ENCODE measurements around the gene PFDN4. TPM values are rescaled to one million over a fixed set of nuclear protein-coding genes. Genes with fewer than 3 reads are reported as not detected.
A peak's percentile ranks its signal among the peaks of the same experiment; 100 is the strongest.

PFDN4 gene
- total RNA-seq, 4 donors from 2014 or later, result 60.0 to 108 (median 85.1) TPM

DNA sequence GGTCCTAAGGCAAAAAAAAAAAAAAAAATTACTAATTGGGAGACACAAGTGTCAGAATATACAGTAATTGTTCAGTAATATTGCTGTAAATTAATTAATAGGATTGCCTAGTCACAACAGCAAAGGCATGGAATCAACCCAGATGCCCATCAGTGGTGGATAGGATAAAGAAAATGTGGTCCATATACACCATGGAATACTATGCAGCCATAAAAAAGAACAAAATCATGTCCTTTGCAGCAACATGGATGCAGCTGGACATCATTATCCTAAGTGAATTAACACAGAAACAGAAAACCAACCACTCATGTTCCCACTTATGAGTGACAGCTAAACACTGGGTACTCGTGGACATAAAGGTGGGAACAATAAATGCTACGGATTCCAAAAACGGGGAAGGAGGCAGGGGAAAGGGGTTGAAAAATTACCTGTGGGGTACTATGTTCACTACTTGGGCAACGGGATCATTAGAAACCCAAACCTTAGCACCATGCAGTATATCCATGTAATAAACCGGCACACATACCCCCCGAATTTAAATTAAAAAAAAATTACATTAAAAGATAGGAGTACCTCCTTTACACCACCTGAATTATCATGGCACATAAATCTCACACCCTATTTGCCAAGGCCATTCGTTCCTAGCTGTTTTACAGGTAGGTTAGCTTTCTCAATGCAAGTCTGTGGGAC lies 689 bp upstream of the PFDN4 start:
- Histone ChIP-seq H3K4me3 (peak overlapping the region; percentile 61 to 95 (median 93)), H3K27ac (peak overlapping the region; percentile 90 to 100 (median 98)), H3K9me3 (no peaks in the 10 kb centered on the region), H3K27me3 (no peaks in the 10 kb centered on the region), H3K4me1 (peaks cover 0 to 38% (median 9%) of the 10 kb centered on the region in 4 donors), H3K36me3 (peaks cover 0 to 12% (median 0%) of the 10 kb centered on the region in 3 donors)
- WGBS, 2 donors, result 53 to 57% methylated on average over 7 of the region's 7 CpGs
- DNase-seq (ENCODE audit: low spot score in 2 of 2), result no peak
- TF ChIP-seq EP300 (IDR thresholded peaks at IDR 0.05) (no peak), POLR2A (IDR thresholded peaks at IDR 0.05) (no peak)
- TF ChIP-seq, protein P1, sequence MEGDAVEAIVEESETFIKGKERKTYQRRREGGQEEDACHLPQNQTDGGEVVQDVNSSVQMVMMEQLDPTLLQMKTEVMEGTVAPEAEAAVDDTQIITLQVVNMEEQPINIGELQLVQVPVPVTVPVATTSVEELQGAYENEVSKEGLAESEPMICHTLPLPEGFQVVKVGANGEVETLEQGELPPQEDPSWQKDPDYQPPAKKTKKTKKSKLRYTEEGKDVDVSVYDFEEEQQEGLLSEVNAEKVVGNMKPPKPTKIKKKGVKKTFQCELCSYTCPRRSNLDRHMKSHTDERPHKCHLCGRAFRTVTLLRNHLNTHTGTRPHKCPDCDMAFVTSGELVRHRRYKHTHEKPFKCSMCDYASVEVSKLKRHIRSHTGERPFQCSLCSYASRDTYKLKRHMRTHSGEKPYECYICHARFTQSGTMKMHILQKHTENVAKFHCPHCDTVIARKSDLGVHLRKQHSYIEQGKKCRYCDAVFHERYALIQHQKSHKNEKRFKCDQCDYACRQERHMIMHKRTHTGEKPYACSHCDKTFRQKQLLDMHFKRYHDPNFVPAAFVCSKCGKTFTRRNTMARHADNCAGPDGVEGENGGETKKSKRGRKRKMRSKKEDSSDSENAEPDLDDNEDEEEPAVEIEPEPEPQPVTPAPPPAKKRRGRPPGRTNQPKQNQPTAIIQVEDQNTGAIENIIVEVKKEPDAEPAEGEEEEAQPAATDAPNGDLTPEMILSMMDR (IDR thresholded peaks at IDR 0.05), result no peak

DNA sequence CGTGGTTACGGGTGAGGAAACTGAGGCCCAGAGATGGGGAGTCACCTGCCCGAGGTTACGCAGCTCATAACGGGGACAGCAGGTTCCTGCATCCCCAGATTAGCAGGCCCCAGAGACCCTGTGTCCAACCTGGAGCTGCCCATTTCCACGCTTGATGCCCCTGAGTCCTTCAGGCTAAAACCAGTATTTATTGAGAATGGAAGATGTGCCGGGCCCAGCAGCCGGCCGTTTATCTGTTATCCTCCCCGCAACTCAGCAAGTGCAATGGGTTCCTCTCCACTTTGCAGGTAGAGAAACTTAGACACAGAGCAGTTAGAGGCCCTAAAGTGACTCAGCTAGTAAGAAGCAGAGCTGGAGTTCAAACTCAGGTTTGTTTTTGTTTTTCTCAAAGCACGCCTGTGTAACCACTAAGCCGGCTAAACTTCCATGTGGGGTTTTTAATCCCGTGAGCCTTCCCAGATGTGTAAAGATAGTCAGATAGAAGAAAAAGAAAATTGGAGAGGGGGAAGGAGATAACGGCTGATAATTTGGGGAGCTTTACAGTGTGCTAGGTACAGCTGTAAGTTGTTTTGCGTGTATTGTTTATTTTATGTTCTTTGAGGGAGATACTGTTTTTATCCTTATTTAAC lies 775 bp downstream of the PFDN4 start:
- Histone ChIP-seq H3K9me3 (no peaks in the 10 kb centered on the region), H3K4me3 (peak overlapping the region; percentile 61 to 95 (median 93)), H3K4me1 (peaks cover 0 to 42% (median 11%) of the 10 kb centered on the region in 4 donors), H3K27me3 (no peaks in the 10 kb centered on the region), H3K27ac (peak overlapping the region; percentile 90 to 100 (median 98)), H3K36me3 (peaks cover 0 to 12% (median 0%) of the 10 kb centered on the region in 3 donors)
- no peak for DNase-seq (ENCODE audit: low spot score in 2 of 2)
- TF ChIP-seq, protein P1 (IDR thresholded peaks at IDR 0.05), result no peak
- no peak for TF ChIP-seq POLR2A (IDR thresholded peaks at IDR 0.05)
- TF ChIP-seq EP300 (IDR thresholded peaks at IDR 0.05), result no peak
- 2 to 3% methylated on average over 12 to 14 of the region's 15 CpGs for WGBS, 2 donors

DNA sequence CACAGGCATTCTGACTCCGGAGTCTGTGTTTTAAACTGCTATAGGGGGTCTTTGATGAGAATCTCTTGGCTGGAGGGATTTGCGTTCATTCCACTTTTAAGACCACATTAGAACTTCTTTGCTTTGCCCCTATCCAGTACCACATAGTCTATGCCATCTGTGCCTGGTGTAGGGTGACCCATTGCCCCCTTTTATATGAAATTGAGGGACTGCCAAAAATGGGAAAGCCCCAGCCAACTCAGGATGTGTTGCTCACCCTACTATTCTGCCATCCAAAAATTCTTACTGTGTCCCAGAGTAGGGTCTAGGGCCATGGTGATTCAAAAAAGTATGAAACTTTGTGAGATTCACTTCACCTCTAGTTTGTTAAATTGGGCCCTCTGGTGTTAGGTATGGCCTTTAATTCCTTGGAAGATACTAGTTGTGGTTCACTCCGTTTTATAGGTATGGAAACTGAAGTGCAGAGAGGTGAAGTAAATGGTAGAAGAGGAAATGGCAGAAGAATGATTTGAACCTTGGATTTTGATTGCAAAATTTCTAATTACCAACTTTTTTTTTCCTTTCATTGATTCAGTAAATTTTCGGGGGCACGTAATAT lies 1.4 kb downstream of the PFDN4 start:
- Histone ChIP-seq H3K27me3 (no peaks in the 10 kb centered on the region), H3K27ac (peak overlapping the region in 2 of 4 donors; percentile 3 to 100), H3K36me3 (peaks cover 0 to 12% (median 0%) of the 10 kb centered on the region in 3 donors), H3K9me3 (no peaks in the 10 kb centered on the region), H3K4me3 (peak overlapping the region; percentile 61 to 95 (median 93)), H3K4me1 (peaks cover 0 to 48% (median 11%) of the 10 kb centered on the region in 4 donors)
- DNase-seq (ENCODE audit: low spot score in 2 of 2), result no peak
- 68 to 69% methylated on average over 5 of the region's 5 CpGs for WGBS, 2 donors
- TF ChIP-seq, protein P1 (IDR thresholded peaks at IDR 0.05), result no peak
- TF ChIP-seq EP300 (IDR thresholded peaks at IDR 0.05), result no peak
- TF ChIP-seq POLR2A (IDR thresholded peaks at IDR 0.05), result no peak

DNA sequence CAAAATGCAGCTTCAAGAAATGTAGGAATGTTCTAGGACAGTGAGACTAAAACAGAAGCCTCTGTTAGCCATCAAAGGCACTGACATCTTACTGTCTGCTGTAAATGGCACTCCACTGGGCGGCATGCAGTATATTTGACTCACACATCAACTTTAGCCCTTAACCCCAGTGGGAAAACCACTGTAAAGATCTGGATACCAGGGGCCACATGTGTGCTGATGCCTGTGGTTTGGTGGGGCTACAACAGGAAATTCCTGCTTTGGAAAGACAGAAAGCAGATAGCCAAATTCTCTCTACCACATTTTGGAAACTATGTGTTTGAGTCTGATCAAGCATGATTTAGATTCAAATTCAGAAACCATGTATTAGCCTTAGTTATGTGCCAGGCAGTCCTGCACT lies 4.3 kb downstream of the PFDN4 start:
- Histone ChIP-seq H3K4me3 (no peak overlapping the region), H3K27me3 (no peaks in the 10 kb centered on the region), H3K9me3 (no peaks in the 10 kb centered on the region), H3K27ac (no peak overlapping the region), H3K36me3 (peaks cover 0 to 39% (median 4%) of the 10 kb centered on the region in 3 donors), H3K4me1 (peaks cover 0 to 65% (median 11%) of the 10 kb centered on the region in 4 donors)
- WGBS, 2 donors, result 63 to 79% methylated on average over 1 of the region's 1 CpG
- DNase-seq (ENCODE audit: low spot score in 2 of 2), result no peak
- TF ChIP-seq POLR2A (IDR thresholded peaks at IDR 0.05), result no peak
- TF ChIP-seq EP300 (IDR thresholded peaks at IDR 0.05), result no peak
- TF ChIP-seq, protein P1 (IDR thresholded peaks at IDR 0.05), result no peak

Measured in tibial nerve (tissue), 4 donors.